GM23338 (cell line): ENCODE measurements around the gene ZNF212. TPM values are rescaled to one million over a fixed set of nuclear protein-coding genes. Genes with fewer than 3 reads are reported as not detected.

Source experiments
- ATAC-seq: fragments of 200-7000 bp; cut with Tn5 transposase; 3 replicates; pipeline ENCODE4 v1.9.1; 2020
- DNase-seq: peaks from one replicate; pipeline ENCODE4 v3.0.0-alpha.2; 2015; ENCODE audit warnings: low spot score
- H2AFZ ChIP-seq: fragments of 200-600 bp; sonication (generic); 2 replicates; pipeline ENCODE4 v1.8.0; 2016; ENCODE audit warnings: antibody characterized with exemption, mild to moderate bottlenecking, moderate library complexity
- H3F3A ChIP-seq: fragments of 200-600 bp; sonication (generic); replicated peaks from 2 replicates; pipeline ENCODE4 v1.8.0; 2017; ENCODE audit warnings: antibody characterized with exemption, mixed run types, low read depth
- H3K27ac ChIP-seq: fragments of 200-600 bp; sonication (generic); 2 replicates; pipeline ENCODE4 v1.6.1; 2016; ENCODE audit warnings: low read depth
- H3K27me3 ChIP-seq: fragments of 200-600 bp; sonication (generic); 2 replicates; pipeline ENCODE4 v1.8.0; 2016; ENCODE audit warnings: mild to moderate bottlenecking, mixed run types, moderate library complexity; ENCODE audit not compliant: insufficient read depth
- H3K36me3 ChIP-seq: fragments of 200-600 bp; sonication (generic); 2 replicates; pipeline ENCODE4 v1.8.0; 2016; ENCODE audit warnings: mild to moderate bottlenecking; ENCODE audit not compliant: insufficient read depth
- H3K4me1 ChIP-seq: fragments of 200-600 bp; sonication (generic); 2 replicates; pipeline ENCODE4 v1.8.0; 2016; ENCODE audit warnings: mild to moderate bottlenecking, moderate library complexity; ENCODE audit not compliant: insufficient read depth
- H3K4me2 ChIP-seq: fragments of 200-600 bp; sonication (generic); 2 replicates; pipeline ENCODE4 v1.7.1; 2017; ENCODE audit warnings: mixed run types
- H3K4me3 ChIP-seq: fragments of 200-600 bp; sonication (generic); 2 replicates; pipeline ENCODE4 v1.6.1; 2016; ENCODE audit warnings: mixed run types
- H3K79me2 ChIP-seq: fragments of 200-600 bp; sonication (generic); replicated peaks from 2 replicates; pipeline ENCODE4 v1.8.0; 2017; ENCODE audit warnings: mild to moderate bottlenecking; ENCODE audit not compliant: insufficient read depth
- H3K9me2 ChIP-seq: fragments of 200-600 bp; sonication (generic); 2 replicates; pipeline ENCODE4 v1.8.0; 2017; ENCODE audit not compliant: insufficient read depth
- H4K20me1 ChIP-seq: fragments of 200-600 bp; sonication (generic); replicated peaks from 2 replicates; pipeline ENCODE4 v1.8.0; 2017; ENCODE audit warnings: mild to moderate bottlenecking; ENCODE audit not compliant: insufficient read depth
- H3K27ac Mint-ChIP-seq: 2 replicates; pipeline ENCODE4 v1.8.0; 2020; ENCODE audit warnings: inconsistent platforms, mild to moderate bottlenecking, moderate library complexity, mixed read lengths
- H3K27me3 Mint-ChIP-seq: 3 replicates; pipeline ENCODE4 v1.8.0; 2022; ENCODE audit warnings: low read depth, mild to moderate bottlenecking, moderate library complexity, mixed read lengths, inconsistent platforms; ENCODE audit not compliant: insufficient read depth, poor library complexity
- H3K36me3 Mint-ChIP-seq: 3 replicates; pipeline ENCODE4 v1.8.0; 2021; ENCODE audit warnings: low read depth, mild to moderate bottlenecking, inconsistent platforms, moderate library complexity, mixed read lengths
- H3K4me1 Mint-ChIP-seq: 3 replicates; pipeline ENCODE4 v1.8.0; 2020; ENCODE audit warnings: mild to moderate bottlenecking, inconsistent platforms, mixed read lengths
- H3K4me3 Mint-ChIP-seq: 3 replicates; pipeline ENCODE4 v1.8.0; 2021; ENCODE audit warnings: moderate library complexity, mild to moderate bottlenecking, inconsistent platforms, mixed read lengths
- H3K9me3 Mint-ChIP-seq: 3 replicates; pipeline ENCODE4 v1.8.0; 2020; ENCODE audit warnings: moderate library complexity, mild to moderate bottlenecking, inconsistent platforms, mixed read lengths
- CREB1 ChIP-seq: fragments of 250-450 bp; sonication (Bioruptor Pico); IDR thresholded peaks from 2 replicates; pipeline ENCODE4 v1.5.0; 2020; ENCODE audit warnings: low read depth, mild to moderate bottlenecking, moderate library complexity
- EZH2 ChIP-seq: fragments of 200-600 bp; sonication (generic); IDR thresholded peaks from one replicate; pipeline ENCODE4 v1.8.0; 2017; ENCODE audit warnings: antibody characterized with exemption, mild to moderate bottlenecking, low read depth; ENCODE audit not compliant: unreplicated experiment
- POLR2AphosphoS5 ChIP-seq: IDR thresholded peaks from 2 replicates; pipeline ENCODE4 v1.6.1; 2016; ENCODE audit warnings: antibody characterized with exemption, low read depth
- STAT1 ChIP-seq: IDR thresholded peaks from one replicate; pipeline ENCODE4 v1.6.1; 2016; ENCODE audit warnings: antibody characterized with exemption; ENCODE audit not compliant: unreplicated experiment
- polyA plus RNA-seq: library from polyadenylated mRNA; unstranded; fragments of >200 nt; fragmentation: Nextera tagmentation; extraction: Ambion mirVana; gene quantifications from 2 replicates; pipeline ENCODE4 v1.2.1, GENCODE V29; 2016
- total RNA-seq: library from RNA; depleted of rRNA; stranded (reverse); fragments of >200 nt; shearing (Covaris generic); gene quantifications from 2 replicates; pipeline ENCODE4 v1.2.3, GENCODE V29; 2014
- TF ChIP-seq, protein P1 (sequence below), 2 experiments: fragments of 200-600 bp in 1 of 2; sonication (generic) in 1 of 2; conservative IDR thresholded peaks; 2 replicates each; pipeline versions ENCODE4 v1.5.1 to v1.6.1; 2016 to 2017; ENCODE audit warnings: antibody characterized with exemption in 2 of 2, low read depth in 2 of 2, mild to moderate bottlenecking in 2 of 2, moderate library complexity in 1 of 2
- TF ChIP-seq, protein P2 (sequence below): IDR thresholded peaks from 2 replicates; pipeline ENCODE4 v1.6.1; 2016; ENCODE audit warnings: antibody characterized with exemption
- TF ChIP-seq, protein P3 (sequence below): fragments of 250-450 bp; sonication (Bioruptor Pico); IDR thresholded peaks from 2 replicates; pipeline ENCODE4 v1.5.0; 2020; ENCODE audit warnings: mild to moderate bottlenecking, moderate library complexity

ZNF212 gene
- total and polyA plus RNA-seq, 2 experiments from 2014 or later: 10.8 to 18.9 TPM

DNA sequence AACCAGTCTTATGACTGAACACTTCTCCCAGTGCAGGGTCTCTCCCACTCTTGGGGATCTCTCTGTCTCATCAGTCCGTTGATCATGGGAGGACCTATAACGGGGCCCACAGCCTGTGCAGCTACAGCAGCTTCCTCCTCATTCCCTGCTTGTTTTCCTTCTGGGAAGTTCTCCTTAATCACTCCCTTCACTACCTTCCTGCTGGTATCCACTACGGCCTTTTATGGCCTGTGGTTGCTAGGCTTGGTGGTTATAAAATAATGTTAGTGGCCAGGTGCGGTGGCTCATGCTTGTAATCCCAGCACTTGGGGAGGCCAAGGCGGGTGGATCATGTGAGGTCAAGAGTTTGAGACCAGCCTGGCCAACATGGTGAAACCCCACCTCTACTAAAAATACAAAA, 47.6 kb upstream of the ZNF212 start:
- no peaks in the 10 kb centered on the region for H3K36me3 Mint-ChIP-seq

More for the DNA sequence above, 47.6 kb upstream of the ZNF212 start:
- H3F3A ChIP-seq: 0 out of 2 replicates have a peak, but pooled peaks cover 10% of the 10 kb centered on the region
- H4K20me1 ChIP-seq: peaks cover 4% of the 10 kb centered on the region; the same call in 1 of the 2 replicates
- H3K9me3 Mint-ChIP-seq: no peaks in the 10 kb centered on the region
- H3K27ac Mint-ChIP-seq: no peak overlapping the region
- H3K27me3 Mint-ChIP-seq: peaks cover 8% of the 10 kb centered on the region
- TF ChIP-seq POLR2AphosphoS5 (no peak), CREB1 (CRISPR knock-in tag) (no peak), EZH2 (no peak), STAT1 (no peak)
- TF ChIP-seq, protein P1, sequence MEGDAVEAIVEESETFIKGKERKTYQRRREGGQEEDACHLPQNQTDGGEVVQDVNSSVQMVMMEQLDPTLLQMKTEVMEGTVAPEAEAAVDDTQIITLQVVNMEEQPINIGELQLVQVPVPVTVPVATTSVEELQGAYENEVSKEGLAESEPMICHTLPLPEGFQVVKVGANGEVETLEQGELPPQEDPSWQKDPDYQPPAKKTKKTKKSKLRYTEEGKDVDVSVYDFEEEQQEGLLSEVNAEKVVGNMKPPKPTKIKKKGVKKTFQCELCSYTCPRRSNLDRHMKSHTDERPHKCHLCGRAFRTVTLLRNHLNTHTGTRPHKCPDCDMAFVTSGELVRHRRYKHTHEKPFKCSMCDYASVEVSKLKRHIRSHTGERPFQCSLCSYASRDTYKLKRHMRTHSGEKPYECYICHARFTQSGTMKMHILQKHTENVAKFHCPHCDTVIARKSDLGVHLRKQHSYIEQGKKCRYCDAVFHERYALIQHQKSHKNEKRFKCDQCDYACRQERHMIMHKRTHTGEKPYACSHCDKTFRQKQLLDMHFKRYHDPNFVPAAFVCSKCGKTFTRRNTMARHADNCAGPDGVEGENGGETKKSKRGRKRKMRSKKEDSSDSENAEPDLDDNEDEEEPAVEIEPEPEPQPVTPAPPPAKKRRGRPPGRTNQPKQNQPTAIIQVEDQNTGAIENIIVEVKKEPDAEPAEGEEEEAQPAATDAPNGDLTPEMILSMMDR (conservative IDR thresholded peaks at IDR 0.05; ENCODE audit: low read depth in 2 of 2): no peak
- TF ChIP-seq, protein P2, sequence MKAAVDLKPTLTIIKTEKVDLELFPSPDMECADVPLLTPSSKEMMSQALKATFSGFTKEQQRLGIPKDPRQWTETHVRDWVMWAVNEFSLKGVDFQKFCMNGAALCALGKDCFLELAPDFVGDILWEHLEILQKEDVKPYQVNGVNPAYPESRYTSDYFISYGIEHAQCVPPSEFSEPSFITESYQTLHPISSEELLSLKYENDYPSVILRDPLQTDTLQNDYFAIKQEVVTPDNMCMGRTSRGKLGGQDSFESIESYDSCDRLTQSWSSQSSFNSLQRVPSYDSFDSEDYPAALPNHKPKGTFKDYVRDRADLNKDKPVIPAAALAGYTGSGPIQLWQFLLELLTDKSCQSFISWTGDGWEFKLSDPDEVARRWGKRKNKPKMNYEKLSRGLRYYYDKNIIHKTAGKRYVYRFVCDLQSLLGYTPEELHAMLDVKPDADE: no peak
- TF ChIP-seq, protein P3, sequence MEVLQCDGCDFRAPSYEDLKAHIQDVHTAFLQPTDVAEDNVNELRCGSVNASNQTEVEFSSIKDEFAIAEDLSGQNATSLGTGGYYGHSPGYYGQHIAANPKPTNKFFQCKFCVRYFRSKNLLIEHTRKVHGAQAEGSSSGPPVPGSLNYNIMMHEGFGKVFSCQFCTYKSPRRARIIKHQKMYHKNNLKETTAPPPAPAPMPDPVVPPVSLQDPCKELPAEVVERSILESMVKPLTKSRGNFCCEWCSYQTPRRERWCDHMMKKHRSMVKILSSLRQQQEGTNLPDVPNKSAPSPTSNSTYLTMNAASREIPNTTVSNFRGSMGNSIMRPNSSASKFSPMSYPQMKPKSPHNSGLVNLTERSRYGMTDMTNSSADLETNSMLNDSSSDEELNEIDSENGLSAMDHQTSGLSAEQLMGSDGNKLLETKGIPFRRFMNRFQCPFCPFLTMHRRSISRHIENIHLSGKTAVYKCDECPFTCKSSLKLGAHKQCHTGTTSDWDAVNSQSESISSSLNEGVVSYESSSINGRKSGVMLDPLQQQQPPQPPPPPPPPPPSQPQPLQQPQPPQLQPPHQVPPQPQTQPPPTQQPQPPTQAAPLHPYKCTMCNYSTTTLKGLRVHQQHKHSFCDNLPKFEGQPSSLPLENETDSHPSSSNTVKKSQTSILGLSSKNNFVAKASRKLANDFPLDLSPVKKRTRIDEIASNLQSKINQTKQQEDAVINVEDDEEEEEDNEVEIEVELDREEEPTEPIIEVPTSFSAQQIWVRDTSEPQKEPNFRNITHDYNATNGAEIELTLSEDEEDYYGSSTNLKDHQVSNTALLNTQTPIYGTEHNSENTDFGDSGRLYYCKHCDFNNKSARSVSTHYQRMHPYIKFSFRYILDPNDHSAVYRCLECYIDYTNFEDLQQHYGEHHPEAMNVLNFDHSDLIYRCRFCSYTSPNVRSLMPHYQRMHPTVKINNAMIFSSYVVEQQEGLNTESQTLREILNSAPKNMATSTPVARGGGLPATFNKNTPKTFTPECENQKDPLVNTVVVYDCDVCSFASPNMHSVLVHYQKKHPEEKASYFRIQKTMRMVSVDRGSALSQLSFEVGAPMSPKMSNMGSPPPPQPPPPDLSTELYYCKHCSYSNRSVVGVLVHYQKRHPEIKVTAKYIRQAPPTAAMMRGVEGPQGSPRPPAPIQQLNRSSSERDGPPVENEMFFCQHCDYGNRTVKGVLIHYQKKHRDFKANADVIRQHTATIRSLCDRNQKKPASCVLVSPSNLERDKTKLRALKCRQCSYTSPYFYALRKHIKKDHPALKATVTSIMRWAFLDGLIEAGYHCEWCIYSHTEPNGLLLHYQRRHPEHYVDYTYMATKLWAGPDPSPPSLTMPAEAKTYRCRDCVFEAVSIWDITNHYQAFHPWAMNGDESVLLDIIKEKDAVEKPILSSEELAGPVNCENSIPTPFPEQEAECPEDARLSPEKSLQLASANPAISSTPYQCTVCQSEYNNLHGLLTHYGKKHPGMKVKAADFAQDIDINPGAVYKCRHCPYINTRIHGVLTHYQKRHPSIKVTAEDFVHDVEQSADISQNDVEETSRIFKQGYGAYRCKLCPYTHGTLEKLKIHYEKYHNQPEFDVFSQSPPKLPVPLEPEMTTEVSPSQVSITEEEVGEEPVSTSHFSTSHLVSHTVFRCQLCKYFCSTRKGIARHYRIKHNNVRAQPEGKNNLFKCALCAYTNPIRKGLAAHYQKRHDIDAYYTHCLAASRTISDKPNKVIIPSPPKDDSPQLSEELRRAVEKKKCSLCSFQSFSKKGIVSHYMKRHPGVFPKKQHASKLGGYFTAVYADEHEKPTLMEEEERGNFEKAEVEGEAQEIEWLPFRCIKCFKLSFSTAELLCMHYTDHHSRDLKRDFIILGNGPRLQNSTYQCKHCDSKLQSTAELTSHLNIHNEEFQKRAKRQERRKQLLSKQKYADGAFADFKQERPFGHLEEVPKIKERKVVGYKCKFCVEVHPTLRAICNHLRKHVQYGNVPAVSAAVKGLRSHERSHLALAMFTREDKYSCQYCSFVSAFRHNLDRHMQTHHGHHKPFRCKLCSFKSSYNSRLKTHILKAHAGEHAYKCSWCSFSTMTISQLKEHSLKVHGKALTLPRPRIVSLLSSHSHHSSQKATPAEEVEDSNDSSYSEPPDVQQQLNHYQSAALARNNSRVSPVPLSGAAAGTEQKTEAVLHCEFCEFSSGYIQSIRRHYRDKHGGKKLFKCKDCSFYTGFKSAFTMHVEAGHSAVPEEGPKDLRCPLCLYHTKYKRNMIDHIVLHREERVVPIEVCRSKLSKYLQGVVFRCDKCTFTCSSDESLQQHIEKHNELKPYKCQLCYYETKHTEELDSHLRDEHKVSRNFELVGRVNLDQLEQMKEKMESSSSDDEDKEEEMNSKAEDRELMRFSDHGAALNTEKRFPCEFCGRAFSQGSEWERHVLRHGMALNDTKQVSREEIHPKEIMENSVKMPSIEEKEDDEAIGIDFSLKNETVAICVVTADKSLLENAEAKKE: no peak
- no peak overlapping the region for H3K4me3 ChIP-seq
- H3K27me3 ChIP-seq: no peaks in the 10 kb centered on the region
- no peaks in the 10 kb centered on the region for H3K9me2 ChIP-seq
- H3K4me3 Mint-ChIP-seq: no peak overlapping the region; the same call in 2 of the 3 replicates
- H3K27ac ChIP-seq: no peak overlapping the region
- no peaks in the 10 kb centered on the region for H3K36me3 ChIP-seq
- ATAC-seq: no peak
- 0 out of 2 replicates have a peak, but pooled peaks cover 4% of the 10 kb centered on the region for H3K4me1 ChIP-seq
- H3K79me2 ChIP-seq: peaks cover 10% of the 10 kb centered on the region
- DNase-seq: no peak
- peaks cover 7% of the 10 kb centered on the region; the same call in 2 of the 3 replicates for H3K4me1 Mint-ChIP-seq
- H2AFZ ChIP-seq: peak overlapping the region; percentile 52; the same call in 1 of the 2 replicates
- H3K4me2 ChIP-seq: no peak overlapping the region
